ENCODE data around the gene BCL2L12. TPM values are rescaled to one million over a fixed set of nuclear protein-coding genes. Genes with fewer than 3 reads are reported as not detected.

The BCL2L12 gene
- total and polyA plus RNA-seq, 2 donors (not counting 3 experiments of a cell fraction or from before 2014, with no cell fraction given), result 49.8 to 58.5 TPM

DNA sequence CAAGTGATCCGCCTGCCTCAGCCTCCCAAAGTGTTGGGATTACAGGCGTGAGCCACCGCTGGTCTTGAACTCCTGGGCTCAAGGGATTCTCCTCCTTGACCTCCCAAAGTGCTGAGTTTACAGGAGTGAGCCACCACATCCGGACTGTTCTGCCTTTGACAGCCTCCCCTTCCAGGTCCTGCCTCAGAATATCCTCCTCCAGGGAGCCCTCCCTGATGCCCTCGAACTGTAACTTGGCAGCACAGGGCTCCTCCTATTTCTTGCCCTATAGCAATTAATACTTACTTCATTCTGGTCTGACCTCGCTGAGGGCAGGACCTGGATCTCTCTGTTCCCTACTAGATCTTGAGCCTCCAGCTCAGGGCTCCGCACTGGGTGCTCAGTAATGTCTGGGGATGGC is 31.1 kb downstream of the BCL2L12 start:
- no TSS peak for BruUV-seq (replicated peaks)
- Histone ChIP-seq H2AFZ (ENCODE audit: low read depth, low read length) (no peak overlapping the region), H4K20me1 (replicated peaks; ENCODE audit: control insufficient read depth, extremely low read depth, insufficient read depth, low read length) (no peaks in the 10 kb centered on the region), H3K27me3 (ENCODE audit: control insufficient read depth in 2 of 2, insufficient read depth in 2 of 2, low read length in 2 of 2) (no peaks in the 10 kb centered on the region), H3K9me1 (replicated peaks; ENCODE audit: control insufficient read depth, extremely low read depth, insufficient read depth, low read length) (no peaks in the 10 kb centered on the region), H3K36me3 (ENCODE audit: control insufficient read depth in 2 of 2, extremely low read depth in 1 of 2, insufficient read depth in 2 of 2, low read length in 2 of 2) (peaks cover 0 to 7% of the 10 kb centered on the region in 2 experiments), H3K9me3 (replicated peaks; ENCODE audit: control insufficient read depth, insufficient read depth, low read length) (no peaks in the 10 kb centered on the region), H3K9ac (replicated peaks; ENCODE audit: extremely low read depth, insufficient read depth, low read length) (no peak overlapping the region), H3K4me3 (replicated peaks in 1 of 3; ENCODE audit: insufficient read depth in 1 of 3, low read depth in 1 of 3, low read length in 3 of 3) (no peak overlapping the region), H3K4me2 (ENCODE audit: insufficient read depth, low read length) (no peak overlapping the region), H3K79me2 (ENCODE audit: control insufficient read depth, insufficient read depth, low read length) (no peaks in the 10 kb centered on the region), H3K27ac (ENCODE audit: insufficient read depth, low read depth, low read length) (no peak overlapping the region), H3K4me1 (ENCODE audit: control insufficient read depth, extremely low read depth, insufficient read depth, low read length) (no peaks in the 10 kb centered on the region)
- TF ChIP-seq JUN (IDR thresholded peaks at IDR 0.05; ENCODE audit: borderline replicate concordance, insufficient read depth, insufficient read length, low read depth) (no peak), MYC (IDR thresholded peaks at IDR 0.05; ENCODE audit: low read depth, low read length) (no peak), EZH2 (IDR thresholded peaks at IDR 0.05; ENCODE audit: borderline replicate concordance, low read depth, low read length, severe bottlenecking) (no peak), POLR2A (IDR thresholded peaks at IDR 0.05; ENCODE audit: low read depth, low read length) (no peak)
- FAIRE-seq (no peak), DNase-seq (ENCODE audit: low read depth, low spot score) (no peak)
- ChIA-PET CTCF (interaction anchor here (1.3 kb wide), 1 partner anchor 13 kb away, joined by 3 read pairs; no protein-coding TSS in a partner anchor), POLR2A (no interaction called here)
- intact Hi-C loops (cut with micrococcal nuclease) (no loop called here), dilution Hi-C loops (cut with MboI; ENCODE audit: extremely low pct_ligation_motif_present, low sequenced_read_pairs) (no loop called here)

DNA sequence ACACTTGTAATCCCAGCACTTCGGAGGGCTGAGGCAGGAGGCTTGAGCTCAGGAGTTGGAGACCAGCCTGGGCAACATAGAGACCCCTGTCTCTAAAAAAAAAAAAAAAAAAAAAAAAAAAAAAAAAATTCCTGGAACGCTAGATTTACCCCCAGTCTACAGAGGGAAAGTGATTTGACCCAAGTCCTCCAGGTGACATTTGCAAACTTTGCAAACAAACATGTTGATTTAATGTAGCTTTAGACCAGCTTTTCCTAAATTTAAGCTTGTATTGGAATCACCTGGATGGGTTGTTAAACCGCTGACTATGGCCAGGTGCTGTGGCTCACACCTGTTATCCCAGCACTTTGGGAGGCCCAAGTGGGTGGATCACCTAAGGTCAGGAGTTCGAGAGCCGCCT is 33.6 kb downstream of the BCL2L12 start:
- Histone ChIP-seq H4K20me1 (replicated peaks; ENCODE audit: control insufficient read depth, extremely low read depth, insufficient read depth, low read length) (no peaks in the 10 kb centered on the region), H3K27ac (ENCODE audit: insufficient read depth, low read depth, low read length) (no peak overlapping the region), H3K36me3 (ENCODE audit: control insufficient read depth in 2 of 2, extremely low read depth in 1 of 2, insufficient read depth in 2 of 2, low read length in 2 of 2) (peaks cover 0 to 9% of the 10 kb centered on the region in 2 experiments), H3K4me1 (ENCODE audit: control insufficient read depth, extremely low read depth, insufficient read depth, low read length) (no peaks in the 10 kb centered on the region), H3K27me3 (ENCODE audit: control insufficient read depth in 2 of 2, insufficient read depth in 2 of 2, low read length in 2 of 2) (no peaks in the 10 kb centered on the region), H3K4me2 (ENCODE audit: insufficient read depth, low read length) (no peak overlapping the region), H3K9me1 (replicated peaks; ENCODE audit: control insufficient read depth, extremely low read depth, insufficient read depth, low read length) (no peaks in the 10 kb centered on the region), H3K9me3 (replicated peaks; ENCODE audit: control insufficient read depth, insufficient read depth, low read length) (no peaks in the 10 kb centered on the region), H3K9ac (replicated peaks; ENCODE audit: extremely low read depth, insufficient read depth, low read length) (no peak overlapping the region), H2AFZ (ENCODE audit: low read depth, low read length) (no peak overlapping the region), H3K79me2 (ENCODE audit: control insufficient read depth, insufficient read depth, low read length) (no peaks in the 10 kb centered on the region), H3K4me3 (replicated peaks in 1 of 3; ENCODE audit: insufficient read depth in 1 of 3, low read depth in 1 of 3, low read length in 3 of 3) (no peak overlapping the region)
- TF ChIP-seq, protein P1, sequence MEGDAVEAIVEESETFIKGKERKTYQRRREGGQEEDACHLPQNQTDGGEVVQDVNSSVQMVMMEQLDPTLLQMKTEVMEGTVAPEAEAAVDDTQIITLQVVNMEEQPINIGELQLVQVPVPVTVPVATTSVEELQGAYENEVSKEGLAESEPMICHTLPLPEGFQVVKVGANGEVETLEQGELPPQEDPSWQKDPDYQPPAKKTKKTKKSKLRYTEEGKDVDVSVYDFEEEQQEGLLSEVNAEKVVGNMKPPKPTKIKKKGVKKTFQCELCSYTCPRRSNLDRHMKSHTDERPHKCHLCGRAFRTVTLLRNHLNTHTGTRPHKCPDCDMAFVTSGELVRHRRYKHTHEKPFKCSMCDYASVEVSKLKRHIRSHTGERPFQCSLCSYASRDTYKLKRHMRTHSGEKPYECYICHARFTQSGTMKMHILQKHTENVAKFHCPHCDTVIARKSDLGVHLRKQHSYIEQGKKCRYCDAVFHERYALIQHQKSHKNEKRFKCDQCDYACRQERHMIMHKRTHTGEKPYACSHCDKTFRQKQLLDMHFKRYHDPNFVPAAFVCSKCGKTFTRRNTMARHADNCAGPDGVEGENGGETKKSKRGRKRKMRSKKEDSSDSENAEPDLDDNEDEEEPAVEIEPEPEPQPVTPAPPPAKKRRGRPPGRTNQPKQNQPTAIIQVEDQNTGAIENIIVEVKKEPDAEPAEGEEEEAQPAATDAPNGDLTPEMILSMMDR (IDR thresholded peaks at IDR 0.05; ENCODE audit: extremely low read depth in 1 of 2, insufficient read depth in 1 of 2, low read depth in 1 of 2, low read length in 2 of 2), result no peak
- TF ChIP-seq POLR2A (IDR thresholded peaks at IDR 0.05; ENCODE audit: low read depth, low read length) (no peak), FOS (IDR thresholded peaks at IDR 0.05; ENCODE audit: borderline replicate concordance, insufficient read depth, low read length) (no peak), EZH2 (IDR thresholded peaks at IDR 0.05; ENCODE audit: borderline replicate concordance, low read depth, low read length, severe bottlenecking) (no peak), MYC (IDR thresholded peaks at IDR 0.05; ENCODE audit: low read depth, low read length) (no peak), MAX (IDR thresholded peaks at IDR 0.05; ENCODE audit: insufficient read depth, insufficient read length) (no peak), POLR2AphosphoS5 (IDR thresholded peaks at IDR 0.05; ENCODE audit: insufficient read depth, low read depth, low read length) (no peak), GATA2 (IDR thresholded peaks at IDR 0.05; ENCODE audit: insufficient read depth, insufficient read length, low read depth, low read length) (no peak), JUN (IDR thresholded peaks at IDR 0.05; ENCODE audit: borderline replicate concordance, insufficient read depth, insufficient read length, low read depth) (no peak)
- FAIRE-seq, result no peak
- ChIA-PET CTCF (interaction anchor here (0.9 kb wide), 1 partner anchor 18 kb away, joined by 3 read pairs; no protein-coding TSS in a partner anchor), POLR2A (interaction anchor here (0.7 kb wide), 1 partner anchor 880 kb away, joined by 6 read pairs; no protein-coding TSS in a partner anchor)
- intact Hi-C loops (cut with micrococcal nuclease), result no loop called here
- BruUV-seq (replicated peaks), result no TSS peak
- DNase-seq (ENCODE audit: low read depth, low spot score), result no peak
- dilution Hi-C loops (cut with MboI; ENCODE audit: extremely low pct_ligation_motif_present, low sequenced_read_pairs), result no loop called here

All from endothelial cell of umbilical vein (primary cell).